Hepatocyte (in vitro differentiated cells): ENCODE measurements around the gene GALNT11. TPM values are rescaled to one million over a fixed set of nuclear protein-coding genes. Genes with fewer than 3 reads are reported as not detected.

Experiments used
- DNase-seq: peaks from one replicate; pipeline ENCODE4 v3.0.0-alpha.2; 2016; ENCODE audit warnings: low spot score
- H2AFZ ChIP-seq: fragments of 200-600 bp; sonication (generic); 2 replicates; pipeline ENCODE4 v1.6.0; 2016; ENCODE audit warnings: antibody characterized with exemption, mild to moderate bottlenecking
- H3K27ac ChIP-seq: fragments of 200-600 bp; sonication (generic); 2 replicates; pipeline ENCODE4 v1.5.1; 2016; ENCODE audit warnings: mild to moderate bottlenecking
- H3K27me3 ChIP-seq: fragments of 200-600 bp; sonication (generic); 2 replicates; pipeline ENCODE4 v1.6.1; 2016
- H3K36me3 ChIP-seq: fragments of 200-600 bp; sonication (generic); replicated peaks from 2 replicates; pipeline ENCODE4 v1.5.1; 2016; ENCODE audit warnings: low read depth; ENCODE audit not compliant: insufficient read depth
- H3K4me1 ChIP-seq: fragments of 200-600 bp; sonication (generic); 2 replicates; pipeline ENCODE4 v1.5.1; 2016; ENCODE audit warnings: mild to moderate bottlenecking, moderate library complexity; ENCODE audit not compliant: insufficient read depth
- H3K4me2 ChIP-seq: fragments of 200-600 bp; sonication (generic); 2 replicates; pipeline ENCODE4 v1.6.0; 2016
- H3K4me3 ChIP-seq: fragments of 200-600 bp; sonication (generic); 2 replicates; pipeline ENCODE4 v1.5.1; 2016; ENCODE audit warnings: mild to moderate bottlenecking
- H3K79me2 ChIP-seq: fragments of 200-600 bp; sonication (generic); 2 replicates; pipeline ENCODE4 v1.6.0; 2017; ENCODE audit warnings: mild to moderate bottlenecking
- H3K9me2 ChIP-seq: fragments of 200-600 bp; sonication (generic); replicated peaks from 2 replicates; pipeline ENCODE4 v1.6.0; 2017; ENCODE audit warnings: mild to moderate bottlenecking; ENCODE audit not compliant: insufficient read depth
- H3K9me3 ChIP-seq: fragments of 200-600 bp; sonication (generic); 2 replicates; pipeline ENCODE4 v1.5.1; 2016; ENCODE audit warnings: low read depth, mild to moderate bottlenecking
- H4K20me1 ChIP-seq: fragments of 200-600 bp; sonication (generic); 2 replicates; pipeline ENCODE4 v1.6.0; 2016; ENCODE audit warnings: mild to moderate bottlenecking; ENCODE audit not compliant: insufficient read depth, poor library complexity, severe bottlenecking
- CTCF ChIP-seq: fragments of 200-600 bp; sonication (generic); IDR thresholded peaks from 2 replicates; pipeline ENCODE4 v1.5.1; 2016; ENCODE audit warnings: antibody characterized with exemption, mild to moderate bottlenecking; ENCODE audit not compliant: poor library complexity
- EZH2 ChIP-seq: fragments of 200-600 bp; sonication (generic); IDR thresholded peaks from 2 replicates; pipeline ENCODE4 v1.6.1; 2016; ENCODE audit warnings: antibody characterized with exemption, mild to moderate bottlenecking, borderline replicate concordance
- EZH2phosphoT487 ChIP-seq: fragments of 200-600 bp; sonication (generic); IDR thresholded peaks from one replicate; pipeline ENCODE4 v1.6.1; 2018; ENCODE audit warnings: antibody characterized with exemption, mild to moderate bottlenecking, low read depth, moderate library complexity; ENCODE audit not compliant: unreplicated experiment, severe bottlenecking
- WGBS: methylation state at CpG from one replicate; pipeline ENCODE4 v1.1.6; 2016; ENCODE audit warnings: low lambda C conversion rate; ENCODE audit errors: missing lambda C conversion rate; 5-methylcytosine and 5-hydroxymethylcytosine counted together
- polyA plus RNA-seq: library from polyadenylated mRNA; unstranded; fragments of >200 nt; fragmentation: Nextera tagmentation; extraction: Ambion mirVana; gene quantifications from 2 replicates; pipeline ENCODE4 v1.2.1, GENCODE V29; 2016
- total RNA-seq: library from RNA; depleted of rRNA; stranded (reverse); fragments of >200 nt; gene quantifications from 2 replicates; pipeline ENCODE4 v1.2.3, GENCODE V29; 2014

Gene GALNT11
- total and polyA plus RNA-seq, 2 experiments from 2014 or later, result 43.7 to 64.1 TPM

- Histone ChIP-seq H3K36me3 (no peaks in the 10 kb centered on the region), H3K9me3 (no peaks in the 10 kb centered on the region), H3K9me2 (no peaks in the 10 kb centered on the region), H3K4me1 (no peaks in the 10 kb centered on the region), H3K4me2 (no peak overlapping the region), H3K27me3 (no peaks in the 10 kb centered on the region), H2AFZ (no peak overlapping the region), H3K27ac (no peak overlapping the region), H4K20me1 (peaks cover 5% of the 10 kb centered on the region), H3K79me2 (no peaks in the 10 kb centered on the region), H3K4me3 (no peak overlapping the region)
- 52% methylated on average over 5 of the region's 5 CpGs for WGBS
- DNase-seq, result no peak
- TF ChIP-seq CTCF (no peak), EZH2 (no peak), EZH2phosphoT487 (no peak)
These were observed 117.6 kb downstream of the GALNT11 start for GRCh38 chr7:152142976-152143595.

GRCh38 chr7:152144557-152145245, 119.2 kb downstream of the GALNT11 start:
- Histone ChIP-seq H3K4me2 (no peak overlapping the region), H3K79me2 (no peaks in the 10 kb centered on the region), H3K9me2 (no peaks in the 10 kb centered on the region), H4K20me1 (peaks cover 5% of the 10 kb centered on the region), H2AFZ (no peak overlapping the region), H3K27ac (no peak overlapping the region), H3K27me3 (no peaks in the 10 kb centered on the region), H3K9me3 (no peaks in the 10 kb centered on the region), H3K4me3 (no peak overlapping the region), H3K4me1 (no peaks in the 10 kb centered on the region), H3K36me3 (no peaks in the 10 kb centered on the region)
- no peak for TF ChIP-seq EZH2phosphoT487
- TF ChIP-seq EZH2, result no peak
- TF ChIP-seq CTCF, result no peak
- no peak for DNase-seq
- 98% methylated on average over 12 of the region's 12 CpGs for WGBS

GRCh38 chr7:152145853-152146466, 120.5 kb downstream of the GALNT11 start:
- Histone ChIP-seq H3K9me3 (no peaks in the 10 kb centered on the region), H3K9me2 (no peaks in the 10 kb centered on the region), H3K27me3 (no peaks in the 10 kb centered on the region), H3K27ac (no peak overlapping the region), H3K79me2 (no peaks in the 10 kb centered on the region), H4K20me1 (peaks cover 5% of the 10 kb centered on the region), H3K4me3 (no peak overlapping the region), H3K4me2 (no peak overlapping the region), H3K4me1 (no peaks in the 10 kb centered on the region), H2AFZ (no peak overlapping the region), H3K36me3 (no peaks in the 10 kb centered on the region)
- WGBS, result 77% methylated on average over 4 of the region's 4 CpGs
- TF ChIP-seq EZH2 (no peak), EZH2phosphoT487 (no peak), CTCF (peak; percentile 57)
- DNase-seq, result peak; percentile 53
